Measurements from ENCODE around the gene ANKH.

DNA sequence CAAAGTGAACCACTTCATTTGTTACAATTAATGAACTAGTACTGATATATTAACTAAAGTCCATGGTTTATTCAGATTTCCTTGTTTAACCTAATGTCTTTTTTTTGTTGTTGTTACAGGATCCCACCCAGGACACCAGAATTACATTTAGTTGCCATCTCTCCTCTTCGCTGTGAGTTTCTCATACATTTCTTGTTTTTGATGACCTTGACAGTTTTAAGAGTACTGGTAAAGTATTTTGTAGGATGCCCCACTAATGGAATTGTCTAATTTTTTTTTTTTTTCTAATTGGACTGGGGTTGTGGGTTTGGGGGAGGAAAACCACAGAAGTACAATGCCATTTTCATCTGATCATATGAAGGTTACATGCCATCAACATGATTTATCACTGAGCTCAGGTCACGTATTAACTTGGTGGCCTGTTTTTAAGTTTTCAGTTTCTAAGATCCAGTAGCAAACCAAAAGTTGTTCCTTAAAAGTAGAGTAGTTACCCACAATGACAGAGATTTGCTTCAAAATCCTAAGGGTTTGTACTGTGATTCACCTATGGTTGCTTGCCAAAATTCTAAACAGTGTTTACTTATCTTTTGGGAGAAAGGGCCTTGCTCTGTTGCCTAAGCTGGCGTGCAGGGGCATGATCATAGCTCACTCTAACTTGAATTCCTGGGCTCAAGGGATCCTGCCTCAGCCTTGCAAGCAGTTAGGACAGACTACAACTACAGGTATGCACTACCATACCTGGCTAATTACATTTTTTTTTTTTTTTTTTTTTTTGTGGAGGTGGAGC is 211.6 kb downstream of the ANKH start:
- TF ChIP-seq, protein P1, sequence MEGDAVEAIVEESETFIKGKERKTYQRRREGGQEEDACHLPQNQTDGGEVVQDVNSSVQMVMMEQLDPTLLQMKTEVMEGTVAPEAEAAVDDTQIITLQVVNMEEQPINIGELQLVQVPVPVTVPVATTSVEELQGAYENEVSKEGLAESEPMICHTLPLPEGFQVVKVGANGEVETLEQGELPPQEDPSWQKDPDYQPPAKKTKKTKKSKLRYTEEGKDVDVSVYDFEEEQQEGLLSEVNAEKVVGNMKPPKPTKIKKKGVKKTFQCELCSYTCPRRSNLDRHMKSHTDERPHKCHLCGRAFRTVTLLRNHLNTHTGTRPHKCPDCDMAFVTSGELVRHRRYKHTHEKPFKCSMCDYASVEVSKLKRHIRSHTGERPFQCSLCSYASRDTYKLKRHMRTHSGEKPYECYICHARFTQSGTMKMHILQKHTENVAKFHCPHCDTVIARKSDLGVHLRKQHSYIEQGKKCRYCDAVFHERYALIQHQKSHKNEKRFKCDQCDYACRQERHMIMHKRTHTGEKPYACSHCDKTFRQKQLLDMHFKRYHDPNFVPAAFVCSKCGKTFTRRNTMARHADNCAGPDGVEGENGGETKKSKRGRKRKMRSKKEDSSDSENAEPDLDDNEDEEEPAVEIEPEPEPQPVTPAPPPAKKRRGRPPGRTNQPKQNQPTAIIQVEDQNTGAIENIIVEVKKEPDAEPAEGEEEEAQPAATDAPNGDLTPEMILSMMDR (conservative IDR thresholded peaks at IDR 0.05; ENCODE audit: low read length): no peak
- no peak for TF ChIP-seq EZH2phosphoT487 (IDR thresholded peaks at IDR 0.05; ENCODE audit: borderline replicate concordance)
